Right lobe of liver (tissue), 6 donors: ENCODE data around the gene KCTD6. TPM values are rescaled to one million over a fixed set of nuclear protein-coding genes. Genes with fewer than 3 reads are reported as not detected.
A peak's percentile ranks its signal among the peaks of the same experiment; 100 is the strongest.

Experiments
- ATAC-seq, 4 donors: fragments of 200-7000 bp; cut with Tn5 transposase; one replicate each; pipeline ENCODE4 v1.9.1; 2020; ENCODE audit warnings: mild to moderate bottlenecking in 4 of 4, moderate library complexity in 4 of 4
- DNase-seq, 3 donors: peaks; one replicate each; pipeline ENCODE4 v3.0.0-alpha.2; 2020
- H3K27ac ChIP-seq, 3 donors: fragments of 200-600 bp; one replicate each; pipeline ENCODE4 v1.8.0; 2022
- H3K27me3 ChIP-seq, 2 donors: fragments of 200-600 bp; one replicate each; pipeline ENCODE4 v1.8.0; 2022
- H3K36me3 ChIP-seq, 4 donors: fragments of 200-600 bp; sonication (generic) in 1 of 4; one replicate each; pipeline versions ENCODE4 v1.5.1 to v1.8.0; 2017 to 2022; ENCODE audit warnings: control low read depth in 1 of 4
- H3K4me1 ChIP-seq, 4 donors: fragments of 200-600 bp; sonication (generic) in 1 of 4; one replicate each; pipeline versions ENCODE4 v1.5.1 to v1.8.0; 2017 to 2022; ENCODE audit warnings: control low read depth in 1 of 4
- H3K4me3 ChIP-seq, 3 donors: fragments of 200-600 bp; one replicate each; pipeline ENCODE4 v1.8.0; 2022
- H3K9me3 ChIP-seq, 4 donors: fragments of 200-600 bp; sonication (generic) in 1 of 4; one replicate each; pipeline versions ENCODE4 v1.5.1 to v1.8.0; 2017 to 2022; ENCODE audit warnings: control low read depth in 1 of 4
- CTCF ChIP-seq, 4 donors: fragments of 200-600 bp in 3 of 4; fragments of 450-650 bp in 1 of 4; IDR thresholded peaks; one replicate each; pipeline versions ENCODE4 v1.5.1 to v1.8.0; 2016 to 2022; ENCODE audit warnings: antibody characterized with exemption in 4 of 4, mild to moderate bottlenecking in 2 of 4
- POLR2A ChIP-seq: fragments of 450-650 bp; IDR thresholded peaks from one replicate; pipeline ENCODE4 v1.6.1; 2017; ENCODE audit warnings: antibody characterized with exemption, mild to moderate bottlenecking
- WGBS: methylation state at CpG from one replicate; pipeline ENCODE4 v1.1.6; 2018; ENCODE audit warnings: low coverage, low lambda C conversion rate; ENCODE audit not compliant: insufficient coverage; ENCODE audit errors: missing lambda C conversion rate; 5-methylcytosine and 5-hydroxymethylcytosine counted together
- intact Hi-C, 2 donors: fragments of 100-400 bp; cut with DNase I; formaldehyde crosslinking; loops; one replicate each; pipeline versions ENCODE4 v1.11.2 to v1.14.1; 2022
- total RNA-seq, 6 experiments: library from RNA; depleted of rRNA in 2 of 6; stranded (reverse); fragments of >200 nt in 2 of 6; fragmentation: NEBNext Ultra II Directional in 3 of 6; extraction: Animal tissue kit (Norgen Biotek cat#: 25700) in 3 of 6; gene quantifications; one replicate each; pipeline versions ENCODE4 v1.1.0 to v1.2.4, GENCODE V29; 2016 to 2023
- donor health status: DM: no; HTN: yes; CAD: no.
- donor health status: DM: no; HTN: no; CAD: no.
- donor health status: DM: no; HTN: no; CAD: no.
- donor health status: DM: no; HTN: yes; CAD: no.
- donor health status: DM: no; HTN: yes; CAD: no.

The KCTD6 gene
- total RNA-seq, 6 experiments from 2014 or later, result 4.3 to 9.6 (median 8.0) TPM

DNA sequence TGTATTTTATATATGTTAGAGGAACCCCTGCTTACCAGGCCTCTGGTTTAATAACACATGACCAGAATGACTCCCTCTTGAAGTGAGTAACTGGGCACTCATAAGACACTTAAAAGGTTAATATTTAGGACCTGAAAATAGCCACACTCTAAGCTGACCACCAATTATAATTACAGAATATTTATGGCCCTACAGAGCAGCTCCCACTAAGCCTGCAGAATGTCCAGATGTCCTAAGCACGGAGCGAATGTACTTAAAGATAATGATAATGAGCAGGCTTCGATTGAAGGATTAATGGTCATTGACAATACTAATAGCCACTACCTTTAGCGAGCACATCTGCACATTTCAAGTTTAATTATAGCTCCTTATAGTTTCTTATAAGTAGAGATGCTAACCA lies 22.8 kb upstream of the KCTD6 start:
- H3K27me3 ChIP-seq, result no peaks in the 10 kb centered on the region
- H3K9me3 ChIP-seq, result no peaks in the 10 kb centered on the region
- no peak for TF ChIP-seq POLR2A
- TF ChIP-seq CTCF (IDR thresholded peaks at IDR 0.05), result no peak
- H3K36me3 ChIP-seq, result no peaks in the 10 kb centered on the region
- no peak overlapping the region for H3K4me3 ChIP-seq
- 92% methylated on average over 2 of the region's 4 CpGs for WGBS
- intact Hi-C loops, result no loop called here
- DNase-seq (no peak), ATAC-seq (no peak)
- peaks cover 0 to 41% (median 18%) of the 10 kb centered on the region in 4 donors for H3K4me1 ChIP-seq
- no peak overlapping the region for H3K27ac ChIP-seq

- intact Hi-C loops, result no loop called here
- H3K27ac ChIP-seq, result peak overlapping the region; percentile 72 to 86 (median 86)
- DNase-seq (no peak), ATAC-seq (no peak)
- peak overlapping the region in 1 of 3 donors; percentile 3 for H3K4me3 ChIP-seq
- no peaks in the 10 kb centered on the region for H3K9me3 ChIP-seq
- TF ChIP-seq CTCF (IDR thresholded peaks at IDR 0.05) (no peak), POLR2A (no peak)
- 78% methylated on average over 8 of the region's 12 CpGs for WGBS
- H3K4me1 ChIP-seq, result peaks cover 0 to 51% (median 26%) of the 10 kb centered on the region in 4 donors
- no peaks in the 10 kb centered on the region for H3K36me3 ChIP-seq
- no peaks in the 10 kb centered on the region for H3K27me3 ChIP-seq
Observed at GRCh38 chr3:58470363-58471024, 21.4 kb upstream of the KCTD6 start.

DNA sequence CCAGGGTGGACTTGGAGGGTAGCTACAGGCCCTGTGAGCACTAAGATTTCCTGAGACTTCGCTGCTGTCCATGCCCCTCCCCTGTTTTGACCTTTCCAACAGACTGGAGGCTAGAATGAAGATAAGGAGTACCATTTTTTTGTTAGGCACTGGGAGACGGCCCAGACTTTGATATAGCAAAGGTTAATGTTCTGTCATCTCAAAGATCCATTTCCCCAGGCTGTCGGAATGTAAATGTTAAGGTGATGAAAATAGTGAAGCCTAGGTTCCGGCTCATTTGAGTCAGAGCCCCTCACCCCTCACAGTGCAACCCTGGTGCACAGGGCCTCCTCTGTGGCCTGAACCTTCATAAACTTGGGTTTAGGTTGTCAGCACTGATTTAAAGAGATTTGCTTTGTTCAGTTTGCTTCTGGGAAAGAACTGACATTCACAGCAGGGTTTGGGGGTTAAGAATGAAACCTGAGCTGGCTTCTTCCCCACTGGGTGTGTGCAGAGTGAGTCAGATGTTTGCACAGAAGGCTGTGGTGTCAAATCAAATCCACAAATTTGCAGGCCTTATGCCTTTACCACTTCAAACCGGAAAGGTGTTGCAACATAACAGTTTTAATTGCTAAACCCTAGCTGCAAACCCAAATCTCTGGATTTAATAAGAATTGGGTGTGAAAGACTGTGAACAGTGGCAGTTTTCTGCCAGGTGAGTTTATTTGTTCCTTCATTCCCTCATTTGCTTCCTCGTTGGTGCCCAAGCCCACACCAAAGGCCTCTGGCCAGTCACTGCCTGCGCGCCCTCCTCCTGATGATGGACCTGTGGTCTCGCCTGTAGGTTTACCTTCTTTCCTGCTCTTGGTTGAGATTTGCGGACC lies 20.6 kb upstream of the KCTD6 start:
- DNase-seq, result peak; percentile 46 to 82 (median 70)
- TF ChIP-seq POLR2A (no peak), CTCF (IDR thresholded peaks at IDR 0.05) (no peak)
- no peaks in the 10 kb centered on the region for H3K9me3 ChIP-seq
- H3K27me3 ChIP-seq, result no peaks in the 10 kb centered on the region
- peaks cover 0 to 58% (median 29%) of the 10 kb centered on the region in 4 donors for H3K4me1 ChIP-seq
- peak overlapping the region; percentile 72 to 86 (median 86) for H3K27ac ChIP-seq
- 23% methylated on average over 10 of the region's 10 CpGs for WGBS
- no peaks in the 10 kb centered on the region for H3K36me3 ChIP-seq
- intact Hi-C loops, result no loop called here
- ATAC-seq, result peak; percentile 85 to 91 (median 89)
- peak overlapping the region; percentile 1 to 16 (median 3) for H3K4me3 ChIP-seq

- no peak for TF ChIP-seq POLR2A
- no peak for TF ChIP-seq CTCF (IDR thresholded peaks at IDR 0.05)
- Histone ChIP-seq H3K27me3 (no peaks in the 10 kb centered on the region), H3K36me3 (no peaks in the 10 kb centered on the region), H3K27ac (peak overlapping the region in 2 of 3 donors; percentile 1 to 67), H3K4me1 (peaks cover 0 to 58% (median 23%) of the 10 kb centered on the region in 4 donors), H3K9me3 (no peaks in the 10 kb centered on the region), H3K4me3 (no peak overlapping the region)
- WGBS, result 89% methylated on average over 1 of the region's 1 CpG
- intact Hi-C loops, result no loop called here
- ATAC-seq, result no peak
- no peak for DNase-seq
Observed at GRCh38 chr3:58473275-58473674, 18.6 kb upstream of the KCTD6 start.
